HG03060 (cell line): ENCODE results near the gene SLC35G6.
"Not testable (repeated sequence)": the region's sequence is repeated elsewhere in the genome, so short reads cannot be mapped to it uniquely, and the experiment has no call there.

Experiments
- ATAC-seq: cut with Tn5 transposase; IDR thresholded peaks from one replicate; pipeline ENCODE4 v1.9.1; 2021; ENCODE audit warnings: low read depth, moderate number of reproducible peaks; ENCODE audit not compliant: unreplicated experiment

The SLC35G6 gene

DNA sequence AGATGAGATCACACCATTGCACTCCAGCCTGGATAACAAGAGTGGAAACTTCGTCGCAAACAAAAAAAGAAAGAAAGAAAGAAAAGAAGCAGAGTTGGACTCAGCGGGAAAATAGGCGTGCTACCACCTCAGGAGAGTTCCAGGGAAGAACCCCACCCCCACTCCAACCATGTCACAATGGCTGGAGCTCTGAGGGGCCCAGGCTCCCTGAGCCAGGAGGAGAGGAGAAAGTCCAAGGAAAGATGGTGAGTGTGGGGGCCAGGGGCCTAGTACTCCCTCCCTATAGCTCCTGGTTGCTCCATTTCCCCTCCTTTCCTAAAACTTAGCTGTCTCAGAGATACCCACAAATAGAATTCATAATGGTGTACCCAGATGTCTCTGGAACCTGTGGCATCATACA lies at the start of gene SLC35G6:
TSS of gene SLC35G6 (plus strand) at position 172 of the 400 bp plus-strand sequence. CDS start at position 243, 71 bp downstream.
- not testable (repeated sequence) for ATAC-seq

DNA sequence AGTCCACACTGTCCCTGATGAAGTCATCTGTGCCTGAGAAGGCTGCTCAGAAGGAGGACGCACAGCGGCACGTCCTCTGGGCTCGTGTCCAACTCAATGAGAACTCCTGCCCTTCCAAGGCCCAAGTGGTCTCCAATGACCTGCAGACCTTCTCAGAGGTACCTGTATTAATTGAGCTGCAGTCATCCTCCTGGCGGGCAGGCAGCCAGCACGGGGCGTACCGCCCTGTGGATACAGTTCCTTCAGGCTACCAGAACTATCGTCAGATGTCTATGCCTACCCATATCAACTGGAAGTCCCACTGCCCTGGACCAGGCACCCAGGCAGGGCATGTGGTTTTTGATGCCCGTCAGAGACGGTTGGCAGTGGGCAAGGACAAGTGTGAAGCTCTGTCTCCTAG lies 49.0 kb upstream of the SLC35G6 start:
- ATAC-seq, result no peak

DNA sequence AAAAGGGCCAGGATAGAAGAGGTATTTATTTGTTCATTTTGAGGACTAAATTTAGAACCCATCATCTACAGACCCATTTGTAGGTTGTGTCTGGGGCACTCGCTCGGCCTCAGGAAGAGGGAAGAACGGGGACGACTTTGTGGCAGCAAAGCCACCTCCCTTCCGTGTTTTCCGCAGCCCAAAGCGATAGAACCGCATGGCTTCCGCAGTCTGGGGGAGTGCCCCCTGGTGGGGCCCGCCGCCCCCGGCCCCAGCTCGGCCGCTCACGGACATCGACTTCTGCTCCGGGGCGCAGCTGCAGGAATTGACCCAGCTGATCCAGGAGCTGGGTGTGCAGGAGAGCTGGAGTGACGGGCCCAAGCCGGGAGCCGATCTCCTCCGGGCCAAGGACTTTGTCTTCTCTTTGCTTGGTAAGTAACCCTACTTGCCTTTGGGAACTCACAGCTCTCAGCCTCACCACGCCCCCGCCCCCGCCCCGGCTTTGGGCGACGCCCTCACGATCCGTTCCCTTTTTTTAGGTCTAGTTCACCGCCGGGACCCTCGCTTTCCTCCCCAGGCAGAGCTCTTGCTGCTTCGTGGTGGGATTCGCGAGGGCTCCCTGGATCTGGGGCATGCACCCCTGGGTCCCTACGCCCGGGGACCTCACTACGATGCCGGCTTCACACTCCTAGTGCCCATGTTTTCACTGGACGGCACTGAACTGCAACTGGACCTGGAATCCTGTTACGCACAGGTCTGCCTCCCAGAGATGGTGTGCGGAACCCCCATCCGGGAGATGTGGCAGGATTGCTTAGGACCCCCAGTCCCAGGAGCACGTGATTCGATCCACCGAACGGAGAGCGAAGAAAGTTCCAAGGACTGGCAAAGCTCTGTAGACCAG lies 45.3 kb upstream of the SLC35G6 start:
- no peak for ATAC-seq

DNA sequence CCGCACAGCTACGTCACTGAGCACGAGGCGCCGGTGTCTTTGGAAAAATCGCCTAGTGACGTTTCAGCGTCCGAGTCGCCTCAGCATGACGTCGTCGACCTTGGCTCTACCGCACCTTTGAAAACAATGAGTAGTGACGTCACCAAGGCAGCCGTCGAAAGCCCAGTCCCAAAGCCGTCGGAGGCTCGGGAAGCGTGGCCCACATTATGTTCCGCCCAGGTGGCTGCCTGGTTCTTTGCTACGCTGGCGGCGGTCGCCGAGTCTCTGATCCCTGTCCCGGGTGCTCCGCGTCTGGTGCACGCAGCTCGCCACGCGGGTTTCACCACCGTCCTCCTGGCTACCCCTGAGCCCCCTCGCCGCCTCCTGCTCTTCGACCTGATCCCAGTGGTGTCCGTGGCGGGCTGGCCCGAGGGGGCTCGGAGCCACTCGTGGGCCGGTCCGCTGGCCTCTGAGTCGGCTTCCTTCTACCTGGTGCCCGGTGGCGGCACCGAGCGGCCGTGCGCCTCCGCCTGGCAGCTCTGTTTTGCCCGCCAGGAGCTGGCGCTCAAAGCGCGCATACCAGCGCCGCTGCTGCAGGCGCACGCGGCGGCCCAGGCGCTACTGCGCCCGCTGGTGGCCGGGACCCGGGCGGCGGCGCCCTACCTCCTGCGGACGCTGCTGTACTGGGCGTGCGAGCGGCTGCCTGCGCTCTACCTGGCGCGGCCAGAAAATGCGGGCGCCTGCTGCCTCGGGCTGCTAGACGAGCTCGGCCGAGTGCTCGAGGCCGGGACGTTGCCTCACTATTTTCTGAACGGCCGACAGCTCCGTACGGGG lies 44.5 kb upstream of the SLC35G6 start:
- no peak for ATAC-seq

DNA sequence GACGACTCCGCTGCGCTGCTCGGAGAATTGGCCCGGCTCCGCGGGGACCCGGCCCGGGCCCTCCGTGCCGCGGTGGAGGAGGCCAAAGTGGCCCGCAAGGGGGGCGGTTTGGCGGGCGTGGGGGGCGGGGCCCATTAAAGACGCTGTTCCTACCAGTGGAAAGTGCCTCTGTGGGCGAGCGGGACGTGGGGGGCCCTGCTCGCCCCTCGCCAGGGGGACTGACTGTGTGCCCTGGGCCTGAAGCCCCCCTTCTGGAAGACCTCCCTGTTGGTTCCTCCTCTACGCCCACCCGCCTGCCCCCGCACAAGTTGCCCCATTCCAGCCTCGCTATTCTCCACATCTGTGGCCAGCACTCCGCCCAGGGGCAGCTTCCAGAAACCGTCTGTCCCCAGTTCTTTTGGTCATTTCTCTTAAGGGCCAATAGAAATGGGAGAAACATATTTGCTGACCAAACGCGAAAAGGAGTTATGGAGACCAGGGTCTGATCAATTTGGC lies 43.8 kb upstream of the SLC35G6 start:
- ATAC-seq, result no peak

DNA sequence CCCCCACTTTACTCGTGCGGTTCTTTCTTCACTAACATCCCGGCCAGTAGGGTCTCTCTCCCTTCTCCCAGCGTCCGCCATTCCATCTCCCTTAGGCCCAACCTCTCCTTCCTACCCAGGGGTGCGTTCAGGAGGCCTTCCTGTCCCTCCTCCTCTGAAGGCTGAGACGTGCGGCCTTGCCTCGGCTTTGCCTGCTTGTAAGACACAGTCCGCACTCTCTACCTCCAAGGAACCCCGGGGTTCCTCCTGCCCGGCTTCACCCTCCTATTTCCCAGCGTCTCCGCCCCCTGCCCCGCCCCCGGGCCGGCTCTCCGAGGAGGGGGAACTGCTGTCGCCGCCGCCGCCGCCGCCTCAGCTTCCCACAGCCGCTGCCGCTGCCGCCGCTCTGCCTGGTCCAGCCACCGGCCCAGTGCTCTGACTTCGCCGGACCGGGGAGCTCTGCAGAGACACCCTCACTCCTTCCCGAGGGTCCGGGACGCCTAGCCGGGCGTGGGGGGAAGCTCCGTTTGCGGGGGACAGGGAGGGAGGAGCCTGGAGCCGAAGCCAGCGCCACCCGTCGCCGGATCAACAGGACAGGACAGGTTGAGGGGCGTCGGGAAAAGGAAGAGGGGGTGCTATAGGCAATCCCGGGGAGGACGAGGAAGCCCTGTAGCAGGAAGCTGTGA lies 43.2 kb upstream of the SLC35G6 start:
- no peak for ATAC-seq

DNA sequence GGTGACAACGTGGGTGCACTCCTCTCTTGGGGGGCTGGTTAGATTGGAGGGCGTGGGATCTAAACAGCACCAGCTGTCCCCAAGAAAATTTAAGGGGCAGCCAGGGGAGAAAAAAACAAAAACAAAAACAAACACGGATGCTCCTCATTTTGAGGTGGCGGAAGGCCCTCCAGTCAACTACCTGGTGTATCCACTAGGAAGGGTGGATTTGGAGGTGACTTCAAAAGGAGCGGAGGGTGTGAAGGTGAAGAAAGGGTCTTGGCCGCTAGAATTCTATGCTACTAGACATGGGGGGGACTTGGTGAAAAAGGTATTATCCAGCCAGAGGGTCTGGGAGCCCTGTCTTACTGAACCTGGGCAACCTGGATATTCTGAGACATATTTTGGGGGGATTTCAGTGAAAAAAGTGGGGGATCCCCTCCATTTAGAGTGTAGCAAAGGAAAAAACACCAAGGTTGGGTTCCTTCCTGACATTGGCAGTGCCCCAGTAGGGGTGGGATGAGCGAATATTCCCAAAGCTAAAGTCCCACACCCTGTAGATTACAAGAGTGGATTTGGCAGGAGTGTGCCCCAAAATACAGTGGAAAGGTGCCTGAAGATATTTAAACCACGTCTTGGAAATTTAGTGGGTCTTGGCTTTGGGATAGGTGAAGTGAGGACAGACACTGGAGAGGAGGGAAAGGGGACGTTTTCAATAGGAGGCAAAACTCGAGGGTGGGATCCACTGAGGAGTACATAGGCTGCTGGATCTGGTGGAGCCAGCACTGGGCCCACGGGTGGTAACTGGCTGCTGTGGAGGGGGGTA lies 42.4 kb upstream of the SLC35G6 start:
- ATAC-seq, result no peak

DNA sequence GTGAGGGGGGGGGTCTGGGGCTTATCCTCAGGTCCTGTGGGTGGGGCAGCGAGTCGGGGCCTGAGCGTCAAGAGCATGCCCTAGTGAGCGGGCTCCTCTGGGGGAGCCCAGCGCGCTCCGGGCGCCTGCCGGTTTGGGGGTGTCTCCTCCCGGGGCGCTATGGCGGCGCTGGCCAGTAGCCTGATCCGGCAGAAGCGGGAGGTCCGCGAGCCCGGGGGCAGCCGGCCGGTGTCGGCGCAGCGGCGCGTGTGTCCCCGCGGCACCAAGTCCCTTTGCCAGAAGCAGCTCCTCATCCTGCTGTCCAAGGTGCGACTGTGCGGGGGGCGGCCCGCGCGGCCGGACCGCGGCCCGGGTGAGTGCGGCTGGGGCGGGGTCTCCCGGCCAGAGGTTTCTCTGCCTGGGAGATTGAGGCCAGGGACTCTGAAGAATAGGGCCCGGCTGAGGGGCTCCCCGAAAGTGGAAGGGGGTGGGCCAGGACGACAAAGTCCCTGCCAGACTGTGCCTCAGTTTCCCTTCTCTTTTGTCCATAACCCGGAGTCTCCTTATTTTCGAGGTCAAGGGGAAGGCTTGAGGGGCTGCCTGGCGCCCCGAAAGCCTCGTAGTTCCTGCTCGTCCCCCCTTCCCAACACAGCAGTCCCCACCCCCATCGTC lies 41.7 kb upstream of the SLC35G6 start, which contains the start of gene FGF11:
TSS of gene FGF11 (plus strand) at position 51 of the 651 bp plus-strand sequence. CDS start at position 160, 109 bp downstream.
- ATAC-seq, result no peak

DNA sequence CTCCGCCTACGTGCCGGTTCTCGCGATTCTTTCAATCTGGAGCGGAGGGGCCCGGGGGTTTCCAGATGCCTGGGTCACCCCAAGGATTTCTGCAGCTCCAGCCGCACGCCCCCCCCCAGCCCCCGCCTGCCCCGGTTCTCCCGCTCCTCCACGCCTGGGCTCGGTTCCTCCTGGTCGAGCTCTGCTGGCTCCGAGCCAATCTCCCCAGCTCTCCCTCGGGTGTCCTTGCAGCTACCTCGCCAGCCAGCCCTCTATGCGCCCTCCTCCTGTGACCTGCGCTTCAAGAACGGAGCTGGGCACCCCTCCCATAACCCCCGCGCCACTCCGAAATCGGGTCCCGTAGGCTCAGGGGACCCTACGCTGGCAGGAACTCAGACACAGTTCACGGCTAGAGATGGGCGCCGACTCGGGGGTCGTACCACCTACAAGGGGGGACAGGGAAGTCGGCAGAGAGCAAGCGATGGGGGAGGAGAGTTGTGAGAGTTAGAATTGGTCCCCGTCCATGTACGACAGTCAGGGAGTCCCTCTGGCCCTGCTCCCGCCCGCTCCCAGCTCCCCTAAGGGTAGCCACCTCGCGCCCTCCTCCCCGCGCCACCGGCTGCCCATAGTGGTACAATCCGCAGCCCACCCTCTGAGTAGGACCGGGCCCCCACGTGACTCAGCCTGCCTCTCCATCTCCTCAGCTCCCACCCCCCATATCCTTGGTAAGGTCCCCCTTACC lies 41.0 kb upstream of the SLC35G6 start:
- no peak for ATAC-seq

DNA sequence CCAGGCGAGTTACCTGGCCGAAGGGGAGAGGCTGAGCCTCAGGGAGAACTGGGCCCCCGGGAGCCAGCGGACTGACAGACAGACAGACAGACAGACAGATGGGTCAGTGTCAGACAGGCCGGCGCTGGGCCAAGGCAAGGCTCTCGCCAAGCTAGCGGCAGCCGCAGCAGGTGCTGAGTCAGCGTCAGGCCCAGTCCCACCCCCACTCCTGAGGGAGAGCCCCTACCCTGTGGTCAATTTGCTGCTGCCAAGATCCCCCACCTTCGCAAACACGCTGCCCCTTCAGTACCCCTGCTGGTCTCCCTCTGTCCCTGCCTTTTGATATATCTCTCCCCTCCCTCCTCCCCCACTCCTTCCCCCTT lies 40.4 kb upstream of the SLC35G6 start:
- no peak for ATAC-seq

DNA sequence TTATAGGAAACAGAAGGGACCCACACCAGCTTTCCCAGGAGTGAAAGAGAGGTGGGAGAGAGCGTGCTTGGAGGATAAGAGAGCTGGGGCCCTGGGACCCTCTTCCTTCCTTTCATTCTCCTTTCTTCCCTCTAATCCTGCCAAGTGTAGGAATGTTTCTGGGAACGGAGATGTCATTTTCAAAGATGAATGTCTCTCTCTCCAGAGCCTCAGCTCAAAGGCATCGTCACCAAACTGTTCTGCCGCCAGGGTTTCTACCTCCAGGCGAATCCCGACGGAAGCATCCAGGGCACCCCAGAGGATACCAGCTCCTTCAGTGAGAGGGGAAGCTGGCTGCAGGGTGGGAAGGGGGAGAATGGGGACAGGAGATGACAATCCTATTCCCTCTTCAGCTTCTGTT lies 40.0 kb upstream of the SLC35G6 start:
- ATAC-seq, result no peak

DNA sequence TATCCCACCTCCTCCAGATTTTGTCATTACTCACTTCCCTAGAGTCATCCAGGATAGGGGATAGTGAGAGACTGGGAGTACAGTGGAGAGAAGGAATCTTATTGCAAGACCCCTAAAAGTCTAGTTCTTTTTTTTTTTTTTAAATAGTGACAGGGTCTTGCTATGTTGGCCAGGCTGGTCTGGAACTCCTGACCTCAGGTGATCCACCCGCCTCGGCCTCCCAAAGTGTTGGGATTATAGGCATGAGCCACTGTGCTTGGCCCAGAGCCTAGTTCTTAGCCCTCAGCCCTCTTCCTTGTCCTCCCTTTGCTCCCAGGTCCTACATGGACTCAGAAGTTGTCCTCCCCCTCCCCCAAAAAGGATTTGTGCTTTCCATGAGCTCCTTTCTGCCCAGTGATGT lies 39.1 kb upstream of the SLC35G6 start:
- ATAC-seq, result no peak

DNA sequence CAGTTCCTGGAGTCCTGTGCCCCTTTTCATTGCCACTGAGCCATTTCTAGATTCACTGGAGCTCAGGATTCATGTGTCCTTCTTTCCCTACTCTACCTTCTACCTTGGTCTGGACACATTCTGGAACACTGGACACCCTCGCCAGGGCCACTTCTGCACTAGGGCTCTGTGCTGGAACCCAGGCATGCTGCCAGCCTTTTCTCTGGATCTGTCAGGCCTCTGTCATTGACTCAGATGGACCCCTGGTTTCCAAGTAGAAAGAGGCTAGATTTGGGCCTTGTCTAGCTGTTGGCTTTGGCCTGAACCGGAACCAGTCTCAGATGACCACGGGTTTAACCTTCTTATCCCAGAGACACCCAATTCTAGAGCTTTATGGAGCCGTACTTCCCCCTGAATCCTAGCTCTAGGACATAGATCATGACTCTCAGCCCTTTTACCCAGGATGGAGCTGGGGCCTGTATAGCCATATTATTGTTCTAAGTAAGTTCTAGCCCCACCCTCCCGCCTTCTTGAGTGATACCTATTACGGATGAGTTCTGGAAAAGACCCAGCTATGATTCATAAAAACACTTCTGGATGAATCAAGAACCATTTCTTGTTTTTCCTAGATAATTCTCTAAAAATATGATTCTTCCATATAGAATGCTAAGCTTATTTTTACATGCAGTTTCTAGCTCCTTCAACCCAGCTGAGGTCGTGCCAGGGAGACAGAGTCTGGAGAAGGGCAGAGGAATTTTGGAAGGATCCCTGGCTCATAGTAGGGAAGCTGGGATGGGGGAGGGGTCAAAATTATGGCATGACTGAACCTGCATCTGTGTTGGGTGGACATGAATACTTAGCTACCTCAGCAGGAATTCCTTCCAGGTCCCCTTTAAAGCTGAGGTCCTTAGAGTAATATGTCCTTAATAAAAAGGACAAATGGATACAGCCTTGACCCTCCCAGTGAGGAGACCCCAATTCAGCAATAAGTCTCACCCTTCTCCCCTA lies 37.5 kb upstream of the SLC35G6 start:
- ATAC-seq, result no peak

DNA sequence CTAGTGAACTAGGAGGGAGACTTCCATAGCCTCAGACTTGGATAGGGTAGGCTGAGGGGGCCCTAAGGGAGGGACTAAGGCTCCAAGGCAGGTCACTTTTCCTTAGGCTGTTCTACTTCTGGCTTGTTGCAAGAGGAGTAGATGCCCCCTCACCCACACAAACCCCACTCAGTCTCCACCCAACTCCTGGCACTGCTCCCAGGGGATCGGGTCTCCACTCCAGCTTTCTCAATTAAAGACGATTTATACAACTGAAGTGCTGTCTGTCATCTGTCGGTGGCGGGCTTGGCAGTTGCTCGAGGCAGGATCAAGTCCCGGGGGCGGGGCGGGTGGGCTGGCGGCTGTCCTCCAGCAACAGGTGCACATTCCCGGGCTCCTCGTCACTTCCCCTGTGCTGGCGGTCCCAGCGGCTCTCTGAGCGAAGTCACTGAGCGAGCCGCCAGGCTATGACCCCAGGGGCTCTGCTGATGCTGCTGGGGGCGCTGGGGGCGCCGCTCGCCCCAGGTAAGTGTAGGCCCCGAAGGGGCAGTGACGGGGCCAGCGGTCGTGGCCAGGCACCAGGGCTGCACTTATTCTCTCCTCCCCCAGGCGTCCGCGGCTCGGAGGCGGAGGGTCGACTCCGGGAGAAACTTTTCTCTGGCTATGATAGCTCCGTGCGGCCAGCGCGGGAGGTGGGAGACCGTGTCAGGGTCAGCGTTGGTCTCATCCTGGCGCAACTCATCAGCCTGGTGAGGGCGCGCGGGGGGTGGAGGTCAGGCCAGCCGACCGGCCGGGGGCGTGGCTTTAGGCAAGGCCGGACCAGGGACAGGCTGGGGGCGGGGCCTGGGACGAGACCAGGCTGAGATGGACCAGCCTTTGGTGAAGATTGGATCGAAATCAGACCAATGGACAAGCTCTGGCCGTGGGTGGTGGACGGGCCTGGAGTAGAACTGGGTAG lies 36.3 kb upstream of the SLC35G6 start, which contains the start of gene CHRNB1:
TSS of gene CHRNB1 (plus strand) at position 380 of the 937 bp plus-strand sequence. CDS start at position 447, 67 bp downstream.
- no peak for ATAC-seq

DNA sequence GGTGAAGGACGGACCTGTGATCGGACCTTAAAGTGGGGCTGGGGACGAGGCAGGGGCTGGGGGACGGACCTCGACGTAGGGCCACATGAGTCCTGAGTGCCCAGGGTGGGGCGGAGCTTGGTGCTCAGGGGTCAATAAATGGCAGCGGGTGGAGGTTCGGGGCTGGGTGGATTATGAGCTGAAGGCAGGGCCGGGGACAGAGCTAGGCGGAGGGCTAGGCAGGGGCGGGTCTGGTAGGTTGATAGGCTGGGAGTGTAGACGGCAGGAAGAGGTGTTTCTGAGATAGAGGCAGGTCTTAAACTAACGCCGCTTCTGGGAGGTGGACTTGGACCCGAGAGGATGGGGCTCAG lies 35.7 kb upstream of the SLC35G6 start:
- ATAC-seq, result no peak

DNA sequence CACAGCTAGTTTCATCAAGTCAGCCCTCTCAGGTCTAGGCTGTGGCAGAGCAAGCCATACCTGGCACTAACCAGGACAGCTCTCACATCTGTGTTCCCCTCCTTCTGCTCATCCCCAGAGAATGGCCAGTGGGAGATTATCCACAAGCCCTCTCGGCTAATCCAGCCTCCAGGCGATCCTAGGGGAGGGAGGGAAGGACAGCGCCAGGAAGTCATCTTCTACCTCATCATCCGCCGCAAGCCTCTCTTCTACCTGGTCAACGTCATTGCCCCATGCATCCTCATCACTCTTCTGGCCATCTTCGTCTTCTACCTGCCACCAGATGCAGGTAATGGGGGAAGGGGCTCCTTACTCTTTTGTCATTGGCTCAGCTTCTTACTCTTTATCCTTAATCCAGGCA lies 32.8 kb upstream of the SLC35G6 start:
- no peak for ATAC-seq
